GM20000 (cell line): Measurements from ENCODE around the gene USP46.

ENCODE experiments used
- DNase-seq: peaks from one replicate; pipeline ENCODE4 v3.0.0; 2012; ENCODE audit warnings: low spot score
- CTCF ChIP-seq: IDR thresholded peaks from 2 replicates; pipeline ENCODE4 v1.5.1; 2012; ENCODE audit warnings: mild to moderate bottlenecking, control low read depth; ENCODE audit errors: extremely low read depth, missing control alignments

Gene USP46

GRCh38 chr4:52635560-52635959 is 23.5 kb downstream of the USP46 start:
- no peak for DNase-seq
- TF ChIP-seq CTCF, result no peak

- DNase-seq, result no peak
- TF ChIP-seq CTCF, result no peak
These were observed 24.0 kb downstream of the USP46 start for GRCh38 chr4:52635130-52635529.

GRCh38 chr4:52633846-52634245 is 25.3 kb downstream of the USP46 start:
- TF ChIP-seq CTCF, result no peak
- no peak for DNase-seq

- no peak for DNase-seq
- no peak for TF ChIP-seq CTCF
These were observed 30.1 kb downstream of the USP46 start for GRCh38 chr4:52628974-52629373.

- no peak for DNase-seq
- TF ChIP-seq CTCF, result no peak
These were observed 30.6 kb downstream of the USP46 start for GRCh38 chr4:52628543-52628942.

GRCh38 chr4:52627876-52628275 is 31.2 kb downstream of the USP46 start:
- TF ChIP-seq CTCF, result no peak
- DNase-seq, result no peak

GRCh38 chr4:52625216-52625615 is 33.9 kb downstream of the USP46 start:
- TF ChIP-seq CTCF, result no peak
- no peak for DNase-seq

GRCh38 chr4:52622564-52622963 is 36.5 kb downstream of the USP46 start:
- TF ChIP-seq CTCF, result no peak
- no peak for DNase-seq
